ENCODE results near the gene GID4. TPM values are rescaled to one million over a fixed set of nuclear protein-coding genes. Genes with fewer than 3 reads are reported as not detected.
A peak's percentile ranks its signal among the peaks of the same experiment; 100 is the strongest.

GID4 gene
- total and polyA plus RNA-seq, 9 of the 15 experiments (the other 6 are each of a cell fraction or from before 2014, with no cell fraction given) = 1.2 to 6.4 (median 3.7) TPM

GRCh38 chr17:18111330-18111971 lies 72.2 kb downstream of the GID4 start:
- Histone ChIP-seq H3K36me3 (ENCODE audit: control insufficient read depth, insufficient read depth, low read length) (no peaks in the 10 kb centered on the region), H3K79me2 (ENCODE audit: control insufficient read depth, insufficient read depth, low read length) (no peaks in the 10 kb centered on the region), H3K9me3 (replicated peaks; ENCODE audit: control insufficient read depth, insufficient read depth, low read depth, low read length) (no peaks in the 10 kb centered on the region), H3K27me3 (ENCODE audit: control insufficient read depth in 2 of 2, insufficient read depth in 2 of 2, low read length in 2 of 2) (no peaks in the 10 kb centered on the region), H3K4me1 (replicated peaks in 1 of 2; ENCODE audit: control insufficient read depth in 2 of 2, insufficient read depth in 2 of 2, low read length in 2 of 2) (peaks cover 0 to 8% of the 10 kb centered on the region in 2 experiments; a peak in 2 of 5 replicates), H3K27ac (ENCODE audit: extremely low read depth, low read depth, low read length) (no peak overlapping the region), H3K4me3 (no peak overlapping the region), H3K9ac (ENCODE audit: insufficient read depth in 1 of 2, low read depth in 2 of 2, low read length in 2 of 2) (peak overlapping the region in 1 of 2 experiments; percentile 20; a peak in 1 of 4 replicates), H4K20me1 (replicated peaks; ENCODE audit: control insufficient read depth, insufficient read depth, low read length) (peaks cover 3% of the 10 kb centered on the region; the same call in 1 of the 2 replicates), H2AFZ (ENCODE audit: low read depth, low read length) (no peak overlapping the region), H3K9me1 (ENCODE audit: control insufficient read depth, insufficient read depth, low read length) (no peaks in the 10 kb centered on the region), H3K4me2 (ENCODE audit: insufficient read depth, low read length) (no peak overlapping the region)
- POLR2A ChIA-PET = no interaction called here
- in situ Hi-C loops (cut with MboI) = no loop called here
- no TSS peak for BruUV-seq (replicated peaks)
- DNase-seq (ENCODE audit: extremely low read depth in 1 of 4, low spot score in 3 of 4) (no peak), FAIRE-seq (no peak), ATAC-seq (no peak)
- TF ChIP-seq ZNF124 (CRISPR knock-in tag; IDR thresholded peaks at IDR 0.05) (no peak), ZNF589 (CRISPR knock-in tag; IDR thresholded peaks at IDR 0.05; ENCODE audit: low read depth) (no peak), ZFP36 (IDR thresholded peaks at IDR 0.05; ENCODE audit: low read depth, low read length, partially characterized antibody) (no peak), ZBTB7A (IDR thresholded peaks at IDR 0.05; ENCODE audit: borderline replicate concordance, control insufficient read depth, low read depth, low read length) (no peak), MGA (IDR thresholded peaks at IDR 0.05) (no peak), TAF15 (IDR thresholded peaks at IDR 0.05; ENCODE audit: low read depth, low read length) (no peak), ZSCAN32 (CRISPR knock-in tag; IDR thresholded peaks at IDR 0.05) (no peak), ZNF277 (CRISPR knock-in tag; IDR thresholded peaks at IDR 0.05; ENCODE audit: borderline replicate concordance) (no peak)
- CTCF ChIA-PET (ENCODE audit: low intra/inter-chr PET ratio) = no interaction called here
- 0% methylated on average over 5 of the region's 6 CpGs for WGBS (ENCODE audit: insufficient coverage, low coverage, missing lambda C conversion rate)
- intact Hi-C loops (cut with micrococcal nuclease) = no loop called here
